Erythroblast (primary cell): ENCODE data around the gene RAMP1.

ENCODE experiments used
- GATA1 ChIP-seq: IDR thresholded peaks from 2 replicates; pipeline ENCODE4 v1.6.1; 2011; ENCODE audit warnings: low read depth, mild to moderate bottlenecking, control low read depth, low read length, moderate library complexity
- POLR2A ChIP-seq: IDR thresholded peaks from 2 replicates; pipeline ENCODE4 v1.6.1; 2011; ENCODE audit warnings: mild to moderate bottlenecking, low read length

GRCh38 chr2:237889016-237889415 lies 29.6 kb downstream of the RAMP1 start:
- no peak for TF ChIP-seq POLR2A
- no peak for TF ChIP-seq GATA1
